GM12878 (cell line): ENCODE measurements around the gene DNHD1.

Source experiments
- BRCA1 ChIP-seq: IDR thresholded peaks from 2 replicates; pipeline ENCODE4 v1.6.1; 2011; ENCODE audit warnings: low read depth, low read length, improper control_type of control experiment
- CEBPB ChIP-seq, 2 experiments: fragments of 150-350 bp in 1 of 2; IDR thresholded peaks; 2 replicates each; pipeline ENCODE4 v1.6.1; 2012 to 2014; ENCODE audit warnings: low read depth in 2 of 2, low read length in 2 of 2, borderline replicate concordance in 1 of 2, inconsistent platforms in 1 of 2
- CTCF ChIP-seq, 3 experiments: IDR thresholded peaks in 2 of 3; conservative IDR thresholded peaks in 1 of 3; 2 replicates each; pipeline ENCODE4 v1.5.1; 2011; ENCODE audit warnings: low read depth in 3 of 3, low read length in 3 of 3, mild to moderate bottlenecking in 3 of 3, control low read depth in 2 of 3, moderate library complexity in 2 of 3, inconsistent platforms in 1 of 3, mixed read lengths in 1 of 3; ENCODE audit not compliant: control insufficient read depth in 2 of 3, insufficient read depth in 1 of 3; ENCODE audit errors: extremely low read depth in 1 of 3
- EZH2 ChIP-seq: IDR thresholded peaks from 2 replicates; pipeline ENCODE4 v1.6.1; 2012; ENCODE audit warnings: low read depth, mild to moderate bottlenecking, control low read depth, inconsistent platforms, low read length, borderline replicate concordance; ENCODE audit not compliant: control insufficient read depth
- HDAC2 ChIP-seq: fragments of 200-600 bp; sonication (generic); IDR thresholded peaks from 2 replicates; pipeline ENCODE4 v1.6.1; 2017
- JUNB ChIP-seq: IDR thresholded peaks from 2 replicates; pipeline ENCODE4 v1.6.1; 2016; ENCODE audit warnings: antibody characterized with exemption, mild to moderate bottlenecking
- MEF2A ChIP-seq: IDR thresholded peaks from 2 replicates; pipeline ENCODE4 v1.6.1; 2011; ENCODE audit warnings: low read depth, mild to moderate bottlenecking, low read length, moderate library complexity; ENCODE audit not compliant: insufficient read depth
- NFIC ChIP-seq: IDR thresholded peaks from 2 replicates; pipeline ENCODE4 v1.6.1; 2012; ENCODE audit warnings: low read depth, mild to moderate bottlenecking, inconsistent platforms, low read length, moderate library complexity
- PAX5 ChIP-seq: IDR thresholded peaks from 2 replicates; pipeline ENCODE4 v1.6.1; 2011; ENCODE audit warnings: low read depth, low read length, borderline replicate concordance
- POLR2A ChIP-seq: IDR thresholded peaks from 2 replicates; pipeline ENCODE4 v1.6.1; 2011; ENCODE audit warnings: low read depth, mild to moderate bottlenecking, low read length
- POLR2AphosphoS5 ChIP-seq: IDR thresholded peaks from 2 replicates; pipeline ENCODE4 v1.6.1; 2011; ENCODE audit warnings: mild to moderate bottlenecking, low read length, inconsistent platforms
- REST ChIP-seq: IDR thresholded peaks from 2 replicates; pipeline ENCODE4 v1.6.1; 2012; ENCODE audit warnings: mild to moderate bottlenecking, low read depth, low read length
- WRNIP1 ChIP-seq: IDR thresholded peaks from 2 replicates; pipeline ENCODE4 v1.6.1; 2011; ENCODE audit warnings: low read depth, low read length, improper control_type of control experiment, borderline replicate concordance
- ZNF217 ChIP-seq: fragments of 450-650 bp; IDR thresholded peaks from 2 replicates; pipeline ENCODE4 v1.6.1; 2017; ENCODE audit warnings: antibody characterized with exemption, mild to moderate bottlenecking

- TF ChIP-seq BRCA1 (no peak), REST (no peak), CTCF (IDR thresholded peaks at IDR 0.05 in 2 of 3, conservative IDR thresholded peaks at IDR 0.05 in 1 of 3; ENCODE audit: control insufficient read depth in 2 of 3, extremely low read depth in 1 of 3, insufficient read depth in 1 of 3, low read depth in 3 of 3, low read length in 3 of 3) (no peak), EZH2 (no peak), ZNF217 (no peak), WRNIP1 (no peak), MEF2A (no peak), HDAC2 (no peak), POLR2AphosphoS5 (no peak), PAX5 (no peak), CEBPB (IDR thresholded peaks at IDR 0.05; ENCODE audit: borderline replicate concordance in 1 of 2, low read depth in 2 of 2, low read length in 2 of 2) (no peak), NFIC (no peak), POLR2A (no peak), JUNB (no peak)
These were observed 104.0 kb downstream of the DNHD1 start for GRCh38 chr11:6601041-6601461.
